ENCODE measurements around the gene AREG.

The AREG gene

DNA sequence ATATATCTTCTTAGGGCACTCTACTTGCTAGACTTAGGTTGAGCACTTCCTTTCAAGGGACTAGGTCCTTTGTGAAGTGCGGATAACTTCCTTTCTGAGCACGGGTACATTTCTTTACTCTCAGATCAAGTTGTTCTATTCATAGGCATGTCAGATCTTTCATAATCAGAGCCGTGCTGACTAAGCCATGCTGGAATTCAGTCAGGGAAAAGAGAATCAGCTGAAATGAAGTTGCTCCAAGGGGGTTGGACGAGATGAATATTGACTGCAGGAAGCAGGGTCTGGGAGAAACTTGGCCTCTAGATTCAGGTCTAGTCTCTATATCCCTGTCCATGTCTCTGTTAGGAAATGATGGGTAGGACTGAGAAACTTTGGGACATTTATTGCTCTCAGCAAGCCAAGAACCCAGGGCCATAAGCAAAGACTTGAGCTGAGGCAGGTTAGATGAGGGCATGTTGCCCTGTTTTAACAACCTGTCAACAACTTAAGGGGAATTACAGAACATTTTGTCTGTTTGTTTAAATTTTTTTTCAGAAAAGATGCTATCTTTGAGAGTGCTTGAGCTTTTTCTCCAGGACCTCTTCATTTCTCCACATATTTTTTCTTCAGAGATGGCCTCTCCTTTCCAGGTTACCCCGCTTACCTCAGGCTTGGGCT is 28.3 kb downstream of the AREG start:
- H3K27me3 ChIP-seq (ENCODE audit: insufficient read depth, low read length, poor library complexity), result no peaks in the 10 kb centered on the region
- no peak overlapping the region for H2BK5ac ChIP-seq (ENCODE audit: low read length)
- no peak overlapping the region for H2BK15ac ChIP-seq (replicated peaks; ENCODE audit: low read depth)
- no peak overlapping the region for H3K23ac ChIP-seq (ENCODE audit: low read length)
- WGBS (ENCODE audit: extremely low coverage, insufficient coverage, low lambda C conversion rate), result no CpG with 5 or more reads among the region's 5 CpGs
- H3K79me2 ChIP-seq (ENCODE audit: control insufficient read depth, insufficient read depth, low read length), result no peaks in the 10 kb centered on the region
- DNase-seq, result peak; percentile 21
- no peak overlapping the region for H4K8ac ChIP-seq (ENCODE audit: low read depth, low read length)
- no peak overlapping the region for H3K56ac ChIP-seq (ENCODE audit: low read length)
- H2BK120ac ChIP-seq (ENCODE audit: low read depth, low read length), result no peak overlapping the region
- no peak overlapping the region for H3K18ac ChIP-seq (ENCODE audit: low read length)
- no peaks in the 10 kb centered on the region for H3K79me1 ChIP-seq (ENCODE audit: low read length)
- H3K4me1 ChIP-seq (ENCODE audit: control insufficient read depth, low read depth, low read length), result no peaks in the 10 kb centered on the region
- H3K4ac ChIP-seq (ENCODE audit: low read depth, low read length), result no peak overlapping the region
- H3K4me2 ChIP-seq (ENCODE audit: low read length), result no peak overlapping the region
- H3K27ac ChIP-seq (ENCODE audit: low read depth, low read length), result no peak overlapping the region
- no peak overlapping the region for H4K5ac ChIP-seq (ENCODE audit: low read length)
- no peak overlapping the region for H3K4me3 ChIP-seq (ENCODE audit: low read length)
- H3K9ac ChIP-seq (ENCODE audit: low read length), result no peak overlapping the region
- no peak overlapping the region for H2AK5ac ChIP-seq (ENCODE audit: low read length)
- no peaks in the 10 kb centered on the region for H3K36me3 ChIP-seq (ENCODE audit: control insufficient read depth, insufficient read depth, low read length)

GRCh38 chr4:74474345-74475090 is 29.6 kb downstream of the AREG start:
- Histone ChIP-seq H4K8ac (ENCODE audit: low read depth, low read length) (no peak overlapping the region), H3K23ac (ENCODE audit: low read length) (no peak overlapping the region), H3K9ac (ENCODE audit: low read length) (no peak overlapping the region), H2AK5ac (ENCODE audit: low read length) (no peak overlapping the region), H3K4me3 (ENCODE audit: low read length) (no peak overlapping the region), H3K36me3 (ENCODE audit: control insufficient read depth, insufficient read depth, low read length) (no peaks in the 10 kb centered on the region), H4K5ac (ENCODE audit: low read length) (no peak overlapping the region), H3K27me3 (ENCODE audit: insufficient read depth, low read length, poor library complexity) (no peaks in the 10 kb centered on the region), H3K79me2 (ENCODE audit: control insufficient read depth, insufficient read depth, low read length) (no peaks in the 10 kb centered on the region), H3K4me2 (ENCODE audit: low read length) (no peak overlapping the region), H2BK120ac (ENCODE audit: low read depth, low read length) (no peak overlapping the region), H3K4ac (ENCODE audit: low read depth, low read length) (no peak overlapping the region), H3K27ac (ENCODE audit: low read depth, low read length) (no peak overlapping the region), H3K56ac (ENCODE audit: low read length) (no peak overlapping the region), H3K79me1 (ENCODE audit: low read length) (no peaks in the 10 kb centered on the region), H3K18ac (ENCODE audit: low read length) (no peak overlapping the region), H3K4me1 (ENCODE audit: control insufficient read depth, low read depth, low read length) (no peaks in the 10 kb centered on the region), H2BK5ac (ENCODE audit: low read length) (no peak overlapping the region), H2BK15ac (replicated peaks; ENCODE audit: low read depth) (no peak overlapping the region)
- DNase-seq, result no peak
- no CpG with 5 or more reads among the region's 4 CpGs for WGBS (ENCODE audit: extremely low coverage, insufficient coverage, low lambda C conversion rate)

GRCh38 chr4:74475091-74475800 is 30.3 kb downstream of the AREG start:
- Histone ChIP-seq H3K4me2 (ENCODE audit: low read length) (no peak overlapping the region), H3K18ac (ENCODE audit: low read length) (no peak overlapping the region), H3K4me3 (ENCODE audit: low read length) (no peak overlapping the region), H3K9ac (ENCODE audit: low read length) (no peak overlapping the region), H3K27ac (ENCODE audit: low read depth, low read length) (no peak overlapping the region), H3K79me1 (ENCODE audit: low read length) (no peaks in the 10 kb centered on the region), H3K56ac (ENCODE audit: low read length) (no peak overlapping the region), H2BK5ac (ENCODE audit: low read length) (no peak overlapping the region), H2BK120ac (ENCODE audit: low read depth, low read length) (no peak overlapping the region), H3K36me3 (ENCODE audit: control insufficient read depth, insufficient read depth, low read length) (no peaks in the 10 kb centered on the region), H2AK5ac (ENCODE audit: low read length) (no peak overlapping the region), H4K5ac (ENCODE audit: low read length) (no peak overlapping the region), H4K8ac (ENCODE audit: low read depth, low read length) (no peak overlapping the region), H3K4me1 (ENCODE audit: control insufficient read depth, low read depth, low read length) (no peaks in the 10 kb centered on the region), H3K27me3 (ENCODE audit: insufficient read depth, low read length, poor library complexity) (no peaks in the 10 kb centered on the region), H3K79me2 (ENCODE audit: control insufficient read depth, insufficient read depth, low read length) (no peaks in the 10 kb centered on the region), H3K4ac (ENCODE audit: low read depth, low read length) (no peak overlapping the region), H3K23ac (ENCODE audit: low read length) (no peak overlapping the region), H2BK15ac (replicated peaks; ENCODE audit: low read depth) (no peak overlapping the region)
- no peak for DNase-seq
- no CpG with 5 or more reads among the region's 2 CpGs for WGBS (ENCODE audit: extremely low coverage, insufficient coverage, low lambda C conversion rate)

DNA sequence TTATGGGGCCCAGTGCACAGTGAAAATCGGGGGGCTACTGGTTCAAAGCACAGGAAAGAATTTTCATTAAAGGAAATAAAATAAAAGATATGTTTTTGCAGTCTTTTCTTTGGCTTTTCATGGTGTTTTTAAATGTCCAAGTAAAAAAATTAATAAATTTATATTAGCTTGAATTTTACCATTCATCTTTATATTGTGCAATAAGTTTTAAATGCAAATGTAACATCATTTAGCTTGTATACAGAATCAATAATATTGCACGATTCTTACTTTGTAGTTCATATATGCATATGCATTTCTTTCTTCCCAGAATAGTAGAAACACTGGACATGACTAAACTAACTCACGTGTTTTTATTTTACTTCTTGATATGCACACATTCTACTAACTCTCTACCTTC is 31.0 kb downstream of the AREG start:
- Histone ChIP-seq H3K9ac (ENCODE audit: low read length) (no peak overlapping the region), H3K4ac (ENCODE audit: low read depth, low read length) (no peak overlapping the region), H2BK120ac (ENCODE audit: low read depth, low read length) (no peak overlapping the region), H2BK5ac (ENCODE audit: low read length) (no peak overlapping the region), H3K27ac (ENCODE audit: low read depth, low read length) (no peak overlapping the region), H2BK15ac (replicated peaks; ENCODE audit: low read depth) (no peak overlapping the region), H3K27me3 (ENCODE audit: insufficient read depth, low read length, poor library complexity) (no peaks in the 10 kb centered on the region), H3K4me3 (ENCODE audit: low read length) (no peak overlapping the region), H3K79me2 (ENCODE audit: control insufficient read depth, insufficient read depth, low read length) (no peaks in the 10 kb centered on the region), H4K5ac (ENCODE audit: low read length) (no peak overlapping the region), H3K56ac (ENCODE audit: low read length) (no peak overlapping the region), H2AK5ac (ENCODE audit: low read length) (no peak overlapping the region), H3K23ac (ENCODE audit: low read length) (no peak overlapping the region), H3K4me2 (ENCODE audit: low read length) (no peak overlapping the region), H3K36me3 (ENCODE audit: control insufficient read depth, insufficient read depth, low read length) (no peaks in the 10 kb centered on the region), H3K18ac (ENCODE audit: low read length) (no peak overlapping the region), H3K79me1 (ENCODE audit: low read length) (no peaks in the 10 kb centered on the region), H3K4me1 (ENCODE audit: control insufficient read depth, low read depth, low read length) (no peaks in the 10 kb centered on the region), H4K8ac (ENCODE audit: low read depth, low read length) (no peak overlapping the region)
- DNase-seq, result no peak
- WGBS (ENCODE audit: extremely low coverage, insufficient coverage, low lambda C conversion rate), result no CpG with 5 or more reads among the region's 3 CpGs

GRCh38 chr4:74479009-74479408 is 34.1 kb downstream of the AREG start:
- Histone ChIP-seq H4K8ac (ENCODE audit: low read depth, low read length) (no peak overlapping the region), H3K27me3 (ENCODE audit: insufficient read depth, low read length, poor library complexity) (no peaks in the 10 kb centered on the region), H3K23ac (ENCODE audit: low read length) (no peak overlapping the region), H2BK5ac (ENCODE audit: low read length) (no peak overlapping the region), H2BK15ac (replicated peaks; ENCODE audit: low read depth) (no peak overlapping the region), H3K36me3 (ENCODE audit: control insufficient read depth, insufficient read depth, low read length) (no peaks in the 10 kb centered on the region), H3K79me2 (ENCODE audit: control insufficient read depth, insufficient read depth, low read length) (no peaks in the 10 kb centered on the region), H3K4ac (ENCODE audit: low read depth, low read length) (no peak overlapping the region), H4K5ac (ENCODE audit: low read length) (no peak overlapping the region), H2AK5ac (ENCODE audit: low read length) (no peak overlapping the region), H3K79me1 (ENCODE audit: low read length) (no peaks in the 10 kb centered on the region), H3K18ac (ENCODE audit: low read length) (no peak overlapping the region), H3K4me1 (ENCODE audit: control insufficient read depth, low read depth, low read length) (no peaks in the 10 kb centered on the region), H3K56ac (ENCODE audit: low read length) (no peak overlapping the region), H3K27ac (ENCODE audit: low read depth, low read length) (no peak overlapping the region), H3K9ac (ENCODE audit: low read length) (no peak overlapping the region), H2BK120ac (ENCODE audit: low read depth, low read length) (no peak overlapping the region), H3K4me2 (ENCODE audit: low read length) (no peak overlapping the region), H3K4me3 (ENCODE audit: low read length) (no peak overlapping the region)
- no CpG with 5 or more reads among the region's 1 CpG for WGBS (ENCODE audit: extremely low coverage, insufficient coverage, low lambda C conversion rate)
- no peak for DNase-seq

Measured in mesendoderm (in vitro differentiated cells).